Left hindlimb (tissue), 1 donor: Measurements from ENCODE around the gene NPAS2.
A peak's percentile ranks its signal among the peaks of the same experiment; 100 is the strongest.

Experiments
- DNase-seq: peaks from one replicate; pipeline ENCODE4 v3.0.0-alpha.2; 2018

NPAS2 gene

GRCh38 chr2:100995309-100996075 lies 175.6 kb downstream of the NPAS2 start:
- DNase-seq, result no peak

- no peak for DNase-seq
These were observed 177.7 kb downstream of the NPAS2 start for GRCh38 chr2:100997509-100998234.

GRCh38 chr2:100998235-100998573 lies 178.3 kb downstream of the NPAS2 start:
- DNase-seq, result no peak

GRCh38 chr2:100999995-101000394 lies 180.1 kb downstream of the NPAS2 start:
- no peak for DNase-seq

GRCh38 chr2:101001691-101002561 lies 182.0 kb downstream of the NPAS2 start, which contains the start of gene RPL31:
TSS of gene RPL31 (plus strand) at chr2:101002289. CDS start at chr2:101002702, 413 bp downstream.
- DNase-seq, result peak; percentile 98

- DNase-seq, result no peak
These were observed 182.8 kb downstream of the NPAS2 start for GRCh38 chr2:101002562-101003277.

GRCh38 chr2:101003278-101003775 lies 183.4 kb downstream of the NPAS2 start:
- DNase-seq, result no peak

- no peak for DNase-seq
These were observed 184.8 kb downstream of the NPAS2 start for GRCh38 chr2:101004620-101005325.

GRCh38 chr2:101006065-101006715 lies 186.3 kb downstream of the NPAS2 start:
- no peak for DNase-seq

- DNase-seq, result no peak
These were observed 187.7 kb downstream of the NPAS2 start for GRCh38 chr2:101007415-101008345.

- no peak for DNase-seq
These were observed 191.2 kb downstream of the NPAS2 start for GRCh38 chr2:101011152-101011551.

- DNase-seq, result no peak
These were observed 192.2 kb downstream of the NPAS2 start for GRCh38 chr2:101012054-101012705.

GRCh38 chr2:101012706-101013181 lies 192.8 kb downstream of the NPAS2 start:
- no peak for DNase-seq

- no peak for DNase-seq
These were observed 194.4 kb downstream of the NPAS2 start for GRCh38 chr2:101014264-101014857.

GRCh38 chr2:101017371-101017770 lies 197.4 kb downstream of the NPAS2 start:
- no peak for DNase-seq

- DNase-seq, result no peak
These were observed 199.0 kb downstream of the NPAS2 start for GRCh38 chr2:101018934-101019333.

- DNase-seq, result no peak
These were observed 202.3 kb downstream of the NPAS2 start for GRCh38 chr2:101022221-101022620.

- no peak for DNase-seq
These were observed 203.6 kb downstream of the NPAS2 start for GRCh38 chr2:101023327-101024107.
